HCT116 (cell line): ENCODE results near the gene CTU2.

Source experiments
- POLR2A ChIP-seq: IDR thresholded peaks from 2 replicates; pipeline ENCODE4 v1.7.0; 2011; ENCODE audit warnings: borderline replicate concordance; ENCODE audit not compliant: insufficient read depth, insufficient read length; ENCODE audit errors: extremely low read depth
- RAD21 ChIP-seq: IDR thresholded peaks from 2 replicates; pipeline ENCODE4 v1.6.1; 2012; ENCODE audit warnings: low read depth, mild to moderate bottlenecking
- SRF ChIP-seq: IDR thresholded peaks from 2 replicates; pipeline ENCODE4 v1.6.1; 2012; ENCODE audit warnings: low read depth
- TF ChIP-seq, protein P1 (sequence below), 3 experiments: fragments of 200-600 bp in 1 of 3; sonication (generic) in 1 of 3; IDR thresholded peaks in 2 of 3; conservative IDR thresholded peaks in 1 of 3; 2 replicates each; pipeline ENCODE4 v1.5.1; 2012 to 2017; ENCODE audit warnings: low read depth in 2 of 3, low read length in 2 of 3, antibody characterized with exemption in 1 of 3, borderline replicate concordance in 1 of 3, control low read depth in 1 of 3, mild to moderate bottlenecking in 1 of 3, mixed read lengths in 1 of 3, mixed run types in 1 of 3, moderate library complexity in 1 of 3; ENCODE audit not compliant: insufficient read depth in 1 of 3

DNA sequence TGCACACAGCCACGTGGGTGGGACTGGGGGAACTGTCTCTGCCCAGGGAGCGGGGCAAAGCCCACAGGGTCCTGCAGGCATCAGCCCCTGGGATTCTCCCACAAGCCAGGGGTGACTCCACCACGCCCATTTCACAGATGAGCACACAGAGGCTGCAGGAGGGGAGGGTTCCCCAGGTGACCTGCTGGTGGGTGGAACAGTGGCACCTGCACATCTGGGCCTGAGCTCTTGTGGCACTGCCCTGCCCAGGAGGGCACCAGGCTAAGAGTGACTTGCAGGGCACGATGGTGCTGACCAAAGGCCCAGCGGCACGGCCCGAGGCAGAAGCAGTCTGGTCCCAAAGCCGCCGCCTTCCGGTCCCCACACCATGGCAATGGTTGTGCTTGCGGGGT lies 54.8 kb downstream of the CTU2 start:
- TF ChIP-seq, protein P1, sequence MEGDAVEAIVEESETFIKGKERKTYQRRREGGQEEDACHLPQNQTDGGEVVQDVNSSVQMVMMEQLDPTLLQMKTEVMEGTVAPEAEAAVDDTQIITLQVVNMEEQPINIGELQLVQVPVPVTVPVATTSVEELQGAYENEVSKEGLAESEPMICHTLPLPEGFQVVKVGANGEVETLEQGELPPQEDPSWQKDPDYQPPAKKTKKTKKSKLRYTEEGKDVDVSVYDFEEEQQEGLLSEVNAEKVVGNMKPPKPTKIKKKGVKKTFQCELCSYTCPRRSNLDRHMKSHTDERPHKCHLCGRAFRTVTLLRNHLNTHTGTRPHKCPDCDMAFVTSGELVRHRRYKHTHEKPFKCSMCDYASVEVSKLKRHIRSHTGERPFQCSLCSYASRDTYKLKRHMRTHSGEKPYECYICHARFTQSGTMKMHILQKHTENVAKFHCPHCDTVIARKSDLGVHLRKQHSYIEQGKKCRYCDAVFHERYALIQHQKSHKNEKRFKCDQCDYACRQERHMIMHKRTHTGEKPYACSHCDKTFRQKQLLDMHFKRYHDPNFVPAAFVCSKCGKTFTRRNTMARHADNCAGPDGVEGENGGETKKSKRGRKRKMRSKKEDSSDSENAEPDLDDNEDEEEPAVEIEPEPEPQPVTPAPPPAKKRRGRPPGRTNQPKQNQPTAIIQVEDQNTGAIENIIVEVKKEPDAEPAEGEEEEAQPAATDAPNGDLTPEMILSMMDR (IDR thresholded peaks at IDR 0.05 in 2 of 3, conservative IDR thresholded peaks at IDR 0.05 in 1 of 3; ENCODE audit: borderline replicate concordance in 1 of 3, insufficient read depth in 1 of 3, low read depth in 2 of 3, low read length in 2 of 3) = no peak
- TF ChIP-seq RAD21 (no peak), SRF (no peak), POLR2A (no peak)
